Stimulated activated CD4-positive, alpha-beta T cell treated with anti-CD3 and anti-CD28 coated beads, Interleukin-1b, Interleukin-23, amount 100 ng/mL, for 1 hour (primary cell): ENCODE measurements around the gene ACRBP.
"Not testable (repeated sequence)": the region's sequence is repeated elsewhere in the genome, so short reads cannot be mapped to it uniquely, and the experiment has no call there.

ENCODE experiments used
- DNase-seq, 2 donors: peaks; one replicate each; pipeline ENCODE4 v3.0.0-alpha.2; 2020; ENCODE audit warnings: low read depth in 2 of 2

The ACRBP gene

DNA sequence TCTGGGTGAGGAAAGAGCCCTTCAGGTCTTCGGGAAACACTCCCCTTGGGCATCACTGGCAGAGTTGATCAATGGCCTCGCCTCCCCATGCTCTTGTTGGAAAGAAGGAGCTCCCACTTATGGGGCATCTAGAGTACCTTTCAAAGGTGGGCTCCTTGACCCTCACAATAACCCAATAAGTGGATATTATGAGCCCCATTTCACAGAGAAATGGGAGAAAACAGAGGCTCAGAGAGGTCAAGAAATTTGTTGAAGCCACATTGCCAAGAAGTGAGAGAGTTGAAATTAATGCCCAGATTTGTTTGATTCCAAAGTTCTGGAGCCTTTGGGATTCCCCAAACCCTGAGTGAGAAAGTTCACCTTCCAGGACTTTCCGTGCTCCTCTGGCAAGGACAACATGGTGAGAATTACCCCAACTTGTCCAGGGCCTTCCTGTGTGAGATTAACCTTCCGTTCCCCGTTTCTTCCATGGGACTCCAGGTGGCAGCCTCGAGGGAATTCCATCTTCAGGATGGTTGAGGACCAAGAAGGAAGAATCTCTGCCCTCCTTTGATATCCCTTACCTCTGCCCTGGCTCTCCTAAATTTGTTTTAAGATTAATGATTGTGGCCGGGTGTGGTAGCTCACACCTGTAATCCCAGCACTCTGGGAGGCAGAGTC lies 32.6 kb downstream of the ACRBP start:
- DNase-seq = no peak

DNA sequence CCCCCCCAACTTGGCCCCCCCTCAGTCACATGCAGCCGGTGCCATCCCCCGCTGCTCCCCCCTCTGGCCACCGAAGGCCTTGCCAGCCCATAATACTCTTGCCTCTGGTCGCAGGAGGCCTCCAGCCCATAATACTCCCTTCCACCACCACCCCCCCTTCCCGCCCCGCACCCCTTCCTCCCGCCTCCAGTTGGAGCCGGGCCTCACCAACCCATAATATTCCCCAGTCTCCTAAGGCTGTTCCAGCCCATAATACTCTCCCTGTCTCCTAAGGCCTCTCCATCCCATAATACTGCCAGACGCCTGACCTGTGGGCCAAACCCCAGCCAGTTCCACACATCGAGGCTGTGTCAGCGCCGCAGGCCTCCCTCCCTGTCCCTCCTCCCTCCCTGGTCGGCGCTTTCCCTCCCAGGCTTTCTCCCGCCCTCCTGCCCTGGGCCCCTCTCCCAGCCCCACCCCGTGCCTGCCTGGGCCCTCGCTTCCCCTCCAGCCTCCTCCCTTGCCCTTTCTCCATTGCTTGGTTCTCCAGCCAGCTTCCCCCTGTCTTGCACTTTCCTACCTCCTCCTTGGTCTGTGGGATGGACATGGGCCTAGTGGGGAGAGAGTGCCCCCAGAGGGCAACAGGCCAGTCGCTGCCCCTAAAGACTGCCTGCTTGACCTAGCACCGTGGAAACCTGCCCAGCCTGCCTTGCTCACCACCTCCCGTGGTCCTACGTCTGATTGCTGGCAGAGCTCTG lies 33.3 kb downstream of the ACRBP start:
- no peak for DNase-seq

DNA sequence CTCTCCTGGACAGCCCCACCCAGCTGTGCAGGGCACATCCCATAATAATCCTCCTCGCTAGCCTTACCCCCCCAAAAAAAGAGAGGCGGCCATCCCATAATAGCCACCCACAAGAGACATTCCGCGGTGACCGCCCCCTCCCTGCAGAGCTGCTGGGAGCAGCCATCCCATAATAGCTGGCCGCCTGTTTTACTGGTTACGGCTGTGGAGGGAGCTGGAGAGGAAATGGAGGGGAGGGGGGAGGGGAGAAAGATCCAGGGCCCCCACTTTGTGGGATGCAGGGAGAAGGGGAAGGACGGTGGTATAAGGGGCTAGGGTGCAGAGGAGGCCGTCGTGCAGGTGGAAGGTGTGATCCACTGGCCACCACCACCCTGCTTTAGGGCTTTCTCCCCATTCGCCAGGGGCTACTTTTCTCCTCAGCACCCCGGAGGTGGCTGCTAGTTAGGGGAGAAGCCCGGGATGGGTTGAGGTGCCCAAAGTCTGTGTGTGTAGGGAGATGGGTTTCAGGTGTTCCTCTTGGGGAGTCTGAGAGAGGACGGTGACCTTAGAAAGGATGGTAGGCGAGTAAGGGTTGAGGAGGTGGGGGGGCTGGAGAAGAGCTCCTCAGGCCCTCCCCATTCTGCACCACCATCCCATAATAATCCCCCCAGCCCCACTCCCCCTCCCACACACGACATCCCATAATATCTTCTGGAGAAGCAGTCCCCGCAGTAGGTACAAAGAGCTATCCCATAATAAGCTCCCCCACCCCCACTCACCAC lies 34.0 kb downstream of the ACRBP start:
- DNase-seq = no peak

DNA sequence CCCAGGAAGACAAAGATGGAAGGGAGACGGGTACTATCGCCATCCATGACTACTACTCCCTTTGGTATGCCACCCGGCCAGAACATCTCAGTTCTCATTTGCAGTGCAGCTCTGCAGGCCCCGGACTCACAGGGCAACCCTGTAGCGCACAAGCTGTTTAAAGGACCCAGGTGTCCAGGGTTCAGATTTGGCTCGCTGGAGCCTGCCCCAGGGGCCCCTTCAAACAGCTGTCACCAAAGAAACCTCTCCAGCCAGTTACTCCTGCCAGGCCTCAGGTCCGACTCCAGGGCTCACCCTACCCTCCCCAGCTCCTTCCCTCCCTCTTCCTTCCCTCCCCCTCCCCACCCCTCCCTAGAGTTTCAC lies 34.6 kb downstream of the ACRBP start:
- DNase-seq = no peak

DNA sequence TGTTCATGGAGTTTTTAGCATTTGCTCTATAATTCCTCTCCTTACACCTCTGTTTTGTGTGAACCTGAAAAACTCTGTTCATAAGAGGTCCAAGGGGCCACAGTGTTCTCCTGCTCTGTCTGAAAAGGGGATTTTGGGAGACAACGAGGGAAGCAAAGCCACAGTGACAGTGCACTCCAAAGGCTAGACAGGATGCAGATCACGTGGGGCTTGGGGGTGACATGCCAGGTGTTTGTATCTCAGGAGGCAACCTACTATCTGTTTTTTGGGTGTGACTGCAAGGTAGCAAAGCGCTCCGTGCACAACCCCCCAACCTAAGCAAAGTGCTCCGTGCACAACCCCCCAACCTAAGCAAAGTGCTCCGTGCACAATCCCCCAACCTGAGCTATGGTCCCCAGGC lies 35.0 kb downstream of the ACRBP start:
- no peak for DNase-seq

DNA sequence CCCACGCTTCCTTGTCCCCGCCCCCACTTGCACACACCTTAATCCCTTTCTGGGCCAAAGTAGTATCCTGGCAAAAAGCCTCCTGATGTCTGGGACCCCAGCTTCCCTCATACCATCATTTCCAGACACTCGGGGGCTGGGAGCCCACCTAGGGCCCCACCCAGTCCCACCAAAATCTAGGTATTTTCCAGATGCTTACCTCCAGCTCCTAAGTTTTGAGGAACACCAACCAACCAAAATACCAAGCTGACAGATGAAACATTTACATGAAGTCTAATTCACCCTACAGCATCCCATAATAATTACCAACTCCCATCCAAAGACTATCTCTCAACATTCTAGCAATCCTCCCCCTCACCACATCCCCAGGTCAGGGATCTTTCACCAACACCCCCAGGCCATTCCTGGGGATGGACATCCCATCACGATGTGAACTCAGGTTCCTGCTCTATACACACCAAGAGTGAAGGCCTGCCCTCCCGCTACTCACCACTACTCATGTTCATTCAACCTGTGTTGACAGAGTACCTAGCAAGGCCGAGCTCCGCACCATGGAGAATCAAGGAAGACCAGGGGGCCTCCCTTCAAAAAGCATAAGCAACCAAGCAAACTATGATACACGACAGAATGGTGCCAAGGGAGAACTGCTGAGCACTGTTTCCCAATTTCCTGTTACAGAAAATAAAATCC lies 38.5 kb downstream of the ACRBP start:
- DNase-seq = no peak

DNA sequence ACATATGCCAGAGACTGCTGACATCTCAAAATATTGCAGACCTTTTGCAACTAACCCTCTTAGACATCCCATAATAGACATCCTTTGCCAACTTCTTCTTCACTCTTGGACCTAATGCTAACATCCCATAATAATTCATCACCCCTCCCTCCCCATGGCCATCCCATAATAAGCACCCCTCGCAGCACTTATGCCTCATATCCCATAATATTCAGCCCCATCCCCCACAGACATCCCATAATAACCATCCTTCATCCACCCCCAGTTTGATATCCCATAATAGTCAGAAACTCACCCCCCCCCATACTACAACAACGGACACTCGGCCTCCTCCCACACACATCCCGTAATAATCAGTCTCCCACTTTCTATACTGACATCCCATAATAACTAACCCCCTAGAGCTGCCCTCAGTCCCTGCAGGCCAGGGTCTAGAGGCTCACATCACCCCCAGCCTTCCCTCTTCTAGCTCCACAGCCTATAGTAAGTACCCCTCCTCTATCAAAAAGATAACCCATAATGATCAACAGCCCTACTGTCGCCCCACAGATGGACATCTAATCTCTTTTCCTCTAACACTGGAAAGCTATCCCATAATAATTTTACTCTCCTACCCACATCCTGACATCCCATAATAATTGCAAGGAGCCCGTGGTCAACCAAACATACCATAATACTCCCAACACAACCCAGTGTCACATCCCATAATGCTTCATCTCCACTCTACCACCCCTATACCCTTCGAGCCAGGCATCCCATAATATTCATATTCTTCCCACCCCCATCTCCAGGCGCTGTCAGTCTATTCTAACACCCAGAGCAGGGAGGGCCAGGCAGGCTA lies 39.3 kb downstream of the ACRBP start:
- DNase-seq = no peak

DNA sequence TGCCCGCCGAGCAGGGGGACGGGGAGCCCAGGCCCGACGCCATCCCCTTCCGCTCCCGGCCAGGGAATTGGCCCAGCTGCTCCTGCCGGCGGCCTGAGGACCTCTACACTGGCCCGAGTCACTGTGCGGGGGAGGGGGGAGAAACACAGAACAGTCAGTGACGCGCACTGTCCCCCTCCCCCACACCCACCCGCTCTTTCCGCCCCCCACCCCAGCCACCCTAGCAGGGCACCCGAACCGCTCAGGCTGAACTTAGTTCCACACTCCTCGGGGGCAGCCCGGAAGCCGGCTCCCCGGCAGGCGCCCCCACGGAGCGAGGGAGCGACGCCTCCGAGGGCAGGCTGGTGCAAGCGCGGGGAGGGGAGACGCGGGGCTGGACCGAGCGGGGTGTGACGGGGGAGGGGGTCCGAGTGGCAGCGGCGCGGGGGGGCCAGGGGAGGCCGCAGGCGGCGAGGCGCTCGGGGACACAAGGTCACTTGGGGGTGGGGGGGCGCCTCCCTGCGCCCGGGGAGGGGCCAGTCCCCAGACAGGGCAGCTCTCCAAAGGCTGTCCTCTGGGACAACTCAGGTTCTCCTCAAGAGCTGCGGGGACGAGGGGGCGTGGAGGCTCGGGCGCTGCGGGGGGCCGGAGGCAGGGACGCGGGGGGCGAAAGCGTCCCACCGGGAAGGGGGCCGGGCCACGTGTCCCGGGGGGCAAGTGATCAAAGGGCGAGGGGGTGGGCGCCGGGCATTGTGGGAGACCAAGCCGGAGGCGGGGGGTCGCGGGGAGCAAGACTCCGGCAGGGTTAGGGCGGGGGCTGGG lies 40.7 kb downstream of the ACRBP start:
- peak in 1 of 2 donors; percentile 50 for DNase-seq

DNA sequence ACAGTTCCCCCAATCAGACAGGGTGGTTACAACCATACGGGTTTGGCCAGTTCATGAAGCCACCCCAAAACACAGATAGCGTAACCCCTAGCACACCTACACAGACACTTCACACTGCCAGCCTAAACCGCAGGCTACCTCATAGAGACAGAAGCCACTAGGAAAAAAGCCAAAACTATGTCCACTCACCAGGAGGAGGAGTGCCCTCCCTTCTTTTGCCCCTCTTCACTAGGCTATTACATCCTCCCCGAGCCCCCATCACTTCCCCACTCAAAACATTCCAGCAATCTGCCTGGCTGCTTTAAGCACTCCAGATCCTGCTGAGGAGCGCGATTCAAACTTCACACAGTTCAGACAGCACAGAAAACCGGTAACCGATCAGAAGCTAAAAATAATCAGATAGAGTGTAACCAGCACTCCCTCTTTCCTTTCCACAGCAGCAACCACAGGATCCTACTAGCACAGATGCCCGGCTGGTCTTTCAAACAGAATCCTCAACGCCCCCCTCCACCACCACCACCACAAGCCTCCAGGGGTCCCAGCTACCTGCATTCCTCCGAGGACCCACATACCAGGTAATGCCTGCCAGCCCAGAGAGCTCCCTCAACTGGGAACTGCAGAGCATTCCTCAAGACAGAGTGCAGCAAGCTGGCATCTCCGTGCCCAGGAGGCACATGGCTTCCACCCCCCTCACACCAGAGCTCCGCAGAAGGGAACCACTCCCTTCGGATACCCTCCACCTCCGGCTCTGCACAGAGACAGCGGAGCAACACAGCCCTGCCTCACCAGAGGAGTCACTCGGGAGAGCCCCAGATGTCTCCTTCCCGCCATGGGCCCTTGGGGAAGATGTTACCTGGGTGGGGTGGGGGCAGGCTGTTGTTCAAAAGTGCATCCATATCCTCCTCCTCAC lies 41.6 kb downstream of the ACRBP start:
- DNase-seq = no peak

DNA sequence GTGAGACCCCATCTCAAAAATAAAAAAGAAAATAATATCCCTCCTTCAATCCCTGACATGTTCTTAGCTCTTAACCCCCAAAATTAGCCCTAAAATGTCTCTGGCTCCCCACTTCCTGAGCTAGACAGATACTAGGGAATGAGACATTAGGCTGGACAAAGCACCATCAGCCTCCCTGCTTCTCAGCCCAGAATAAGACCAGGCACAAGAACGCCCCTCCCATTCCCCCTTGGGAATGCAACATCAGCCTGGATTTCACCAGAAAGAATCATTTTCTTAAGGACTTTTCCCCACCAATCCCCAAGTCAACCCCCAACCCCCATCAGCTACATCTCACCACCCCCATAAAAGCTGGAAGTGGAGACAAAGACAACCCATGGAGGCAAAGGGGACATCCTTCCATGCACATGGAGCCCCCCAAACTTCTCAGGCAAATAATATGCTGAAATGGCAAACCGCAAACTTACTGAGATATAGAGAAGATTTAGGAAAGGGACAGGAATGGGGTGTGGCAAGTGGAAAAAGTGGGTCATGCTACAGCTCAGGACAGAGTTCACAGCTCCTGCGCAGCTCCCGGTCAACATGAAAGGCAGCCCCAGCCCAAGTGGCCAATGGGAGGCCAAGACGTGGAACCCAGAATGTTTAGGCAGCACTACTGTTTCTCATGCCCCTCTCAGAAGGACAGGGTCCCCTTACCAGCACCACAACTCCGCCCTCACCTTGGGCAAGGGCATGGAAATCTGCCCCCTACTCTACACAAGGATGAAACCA lies 42.8 kb downstream of the ACRBP start:
- no peak for DNase-seq

DNA sequence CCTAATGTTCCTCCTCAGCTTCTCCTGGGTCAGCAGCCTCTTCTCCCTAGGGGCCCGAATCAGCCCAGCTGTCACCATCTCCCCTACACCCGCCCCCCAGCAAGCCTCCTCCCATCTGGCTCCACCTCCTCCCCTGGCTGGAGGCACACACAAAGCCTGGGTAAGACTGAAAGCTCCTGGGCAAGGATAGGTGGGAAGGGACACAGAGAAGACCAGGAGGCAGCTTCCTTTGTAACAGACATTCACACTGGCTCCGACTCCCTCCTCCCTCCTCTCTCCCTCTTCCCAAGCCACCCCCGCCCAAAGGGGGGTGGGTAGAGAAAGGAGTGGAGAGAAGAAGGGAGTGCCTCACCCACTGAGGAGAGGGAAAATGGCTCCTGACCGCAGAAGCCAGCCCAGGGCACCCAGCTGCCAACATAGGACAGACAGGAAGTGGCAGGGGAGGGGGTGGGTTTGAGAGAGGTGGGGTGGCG lies 44.1 kb downstream of the ACRBP start:
- no peak for DNase-seq

DNA sequence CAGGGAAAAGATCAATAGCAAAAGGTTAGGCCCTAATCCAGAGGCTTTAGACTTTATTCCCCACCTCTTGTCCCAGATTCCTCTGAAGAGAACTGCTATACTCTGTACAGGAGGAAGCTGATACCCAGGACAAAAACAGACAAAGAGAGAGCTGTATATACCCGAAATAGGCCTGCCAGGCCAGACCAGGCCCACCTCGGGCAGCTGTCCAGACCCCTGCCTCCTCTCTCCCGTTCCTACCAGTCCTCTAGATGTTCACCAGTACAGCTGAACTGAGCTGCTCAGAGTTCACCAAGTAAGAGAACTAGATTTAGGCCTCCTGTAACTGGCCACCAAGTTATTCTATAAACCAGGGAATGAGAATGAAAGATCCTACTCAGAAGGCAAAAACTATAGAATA lies 44.7 kb downstream of the ACRBP start:
- DNase-seq = no peak

DNA sequence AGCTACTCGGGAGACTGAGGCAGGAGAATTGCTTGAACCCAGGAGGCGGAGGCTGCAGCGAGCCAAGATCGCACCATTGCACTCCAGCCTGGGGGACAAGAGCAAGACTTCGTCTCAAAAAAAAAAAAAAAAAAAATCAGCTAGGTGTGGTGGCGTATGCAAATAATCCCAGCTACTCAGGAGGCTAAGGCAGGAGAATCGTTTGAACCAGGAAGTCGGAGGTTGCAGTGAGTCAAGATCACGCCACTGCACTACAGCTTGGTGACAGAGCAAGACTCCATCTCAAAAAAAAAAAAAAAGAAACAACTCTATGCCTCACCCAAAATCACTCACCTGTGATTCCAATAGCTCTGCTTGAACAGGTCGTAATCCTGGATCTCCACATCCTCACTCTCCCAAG lies 51.6 kb downstream of the ACRBP start:
- not testable (repeated sequence) for DNase-seq

DNA sequence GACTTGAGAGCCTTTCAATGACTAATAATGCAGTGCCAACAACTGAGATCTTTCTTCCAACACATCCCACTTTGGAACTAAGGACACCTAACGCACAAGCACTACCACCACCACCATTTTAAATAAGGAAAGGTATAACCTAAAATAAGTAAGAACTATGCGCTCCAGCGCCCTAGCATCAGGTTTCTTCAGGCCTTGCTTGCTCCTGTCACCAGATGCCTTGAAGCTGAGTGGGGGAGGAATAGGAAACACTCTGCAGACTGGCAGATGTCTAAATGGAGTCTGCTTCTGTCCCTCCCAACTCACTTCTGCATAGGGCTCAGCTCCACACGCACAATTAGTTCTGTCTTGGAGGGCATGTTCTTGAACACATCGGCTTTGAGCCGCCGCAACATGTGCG lies 55.1 kb downstream of the ACRBP start:
- no peak for DNase-seq
